Loucy (cell line): ENCODE results near the gene PID1.

ENCODE experiments used
- CTCF ChIP-seq: fragments of 200-600 bp; sonication (generic); conservative IDR thresholded peaks from 2 replicates; pipeline ENCODE4 v1.5.1; 2014; ENCODE audit warnings: mild to moderate bottlenecking, antibody characterized with exemption, low read length
- EZH2phosphoT487 ChIP-seq: fragments of 200-600 bp; IDR thresholded peaks from 2 replicates; pipeline ENCODE4 v1.6.1; 2018; ENCODE audit warnings: antibody characterized with exemption, mild to moderate bottlenecking, moderate library complexity, borderline replicate concordance

GRCh38 chr2:229178706-229179105 is 92.4 kb downstream of the PID1 start:
- TF ChIP-seq CTCF: no peak
- TF ChIP-seq EZH2phosphoT487: no peak
